HG02678 (cell line): ENCODE measurements around the gene EDEM3.
"Not testable (repeated sequence)": the region's sequence is repeated elsewhere in the genome, so short reads cannot be mapped to it uniquely, and the experiment has no call there.

ENCODE experiments used
- ATAC-seq: cut with Tn5 transposase; IDR thresholded peaks from one replicate; pipeline ENCODE4 v1.9.1; 2021; ENCODE audit warnings: mild to moderate bottlenecking, moderate library complexity; ENCODE audit not compliant: unreplicated experiment

EDEM3 gene

DNA sequence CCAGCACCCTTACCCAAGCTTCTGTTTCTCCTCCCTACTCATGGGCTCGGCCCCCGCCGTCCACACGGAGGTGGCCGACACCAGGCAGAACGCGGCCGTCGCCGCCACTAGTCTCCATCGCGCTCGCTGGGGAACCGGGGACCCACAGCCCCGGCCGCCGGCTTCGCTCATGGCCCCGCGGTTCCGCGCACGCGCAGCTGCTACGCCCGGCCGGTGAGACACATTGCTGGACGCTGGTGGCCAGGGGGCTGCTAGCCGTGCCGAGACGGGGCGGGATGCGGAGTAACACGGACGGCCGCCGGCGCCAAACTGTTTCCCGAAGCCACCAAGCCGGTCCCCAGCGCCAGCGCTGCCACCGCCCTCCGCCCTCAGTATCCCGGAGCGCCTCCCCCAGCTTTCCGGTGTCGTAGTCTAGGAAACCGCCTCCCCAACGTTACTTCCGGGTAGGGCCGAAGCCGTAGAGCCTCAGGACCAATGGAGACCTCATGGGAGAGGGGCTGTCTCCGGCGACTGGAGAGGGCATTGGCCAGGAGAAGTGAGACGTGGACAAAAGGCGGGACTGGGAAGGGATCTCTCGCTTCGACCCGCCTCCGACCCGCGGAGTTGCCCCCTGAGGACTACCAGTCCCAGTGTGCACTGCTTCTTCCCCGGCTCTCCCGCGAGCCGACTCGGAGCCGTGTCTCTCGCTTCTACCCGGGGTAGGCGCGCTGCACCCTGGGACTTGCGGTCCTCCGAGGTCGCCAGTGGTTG, at the start of gene EDEM3:
EDEM3 (minus strand) TSS at position 383 of the 750 bp plus-strand sequence; CDS start at position 171, 212 bp downstream.
- ATAC-seq, result peak; percentile 93

- ATAC-seq, result no peak
These were observed 49.6 kb upstream of the EDEM3 start for GRCh38 chr1:184804220-184804619.

GRCh38 chr1:184803180-184803492, 48.5 kb upstream of the EDEM3 start:
- no peak for ATAC-seq

DNA sequence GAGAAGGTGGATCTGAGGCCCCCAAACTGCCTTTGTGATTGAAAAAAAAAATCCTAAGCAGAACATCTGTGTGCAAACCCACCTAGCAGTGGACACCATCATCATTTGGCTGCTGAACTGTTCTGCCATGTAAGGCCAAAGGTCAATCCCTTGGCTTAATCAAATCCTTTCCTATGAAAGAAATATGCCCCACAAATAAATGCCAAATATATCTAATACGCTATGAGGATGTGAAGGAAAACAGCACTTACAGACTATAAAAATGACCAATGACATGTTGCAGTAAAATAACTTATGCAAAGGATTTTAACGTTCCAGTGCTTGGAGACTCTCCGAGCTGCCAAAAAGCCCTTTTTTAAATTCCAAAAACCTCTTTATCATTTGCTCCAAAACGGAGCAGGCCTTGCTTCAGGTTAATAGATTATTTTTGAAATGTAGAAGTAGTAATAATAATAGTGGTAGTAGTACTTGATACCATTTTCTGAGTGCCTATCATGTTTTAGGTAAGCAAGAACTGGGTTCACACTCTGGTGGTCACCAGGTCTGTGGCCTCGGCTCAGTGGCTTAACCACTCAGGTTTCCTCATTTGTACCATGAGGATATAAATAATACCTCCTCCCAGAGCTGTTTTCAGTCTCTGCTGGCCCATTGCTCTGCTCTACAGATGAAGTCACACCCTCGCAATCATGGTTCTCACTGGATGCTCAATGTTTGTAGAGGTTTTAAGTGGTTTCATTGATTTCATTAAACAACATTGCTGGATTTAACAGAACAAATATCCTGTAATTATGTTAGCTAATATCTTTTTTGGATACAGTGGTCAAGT, 47.9 kb upstream of the EDEM3 start:
- ATAC-seq, result no peak

- ATAC-seq, result no peak
These were observed 46.8 kb upstream of the EDEM3 start for GRCh38 chr1:184801503-184801902.

GRCh38 chr1:184800876-184801275, 46.2 kb upstream of the EDEM3 start:
- no peak for ATAC-seq

DNA sequence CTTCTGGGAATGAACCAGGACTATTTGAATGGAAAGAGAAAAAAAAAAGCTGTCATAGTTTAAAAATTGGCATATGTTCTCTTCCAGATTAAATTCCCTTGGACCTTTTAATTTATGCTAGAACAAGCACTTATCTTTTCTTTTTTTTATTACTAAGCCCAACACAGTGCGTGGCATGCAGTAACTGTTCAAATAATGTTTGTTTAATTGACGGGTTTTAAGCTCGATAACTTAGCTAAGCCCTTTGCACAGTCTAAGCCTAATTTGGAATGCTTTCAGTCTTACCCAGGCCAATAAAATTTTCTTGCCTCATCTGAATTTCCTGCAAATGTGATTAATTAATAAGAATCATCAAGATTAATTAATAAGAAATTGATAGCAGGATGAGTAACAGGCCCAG, 39.3 kb upstream of the EDEM3 start:
- no peak for ATAC-seq

DNA sequence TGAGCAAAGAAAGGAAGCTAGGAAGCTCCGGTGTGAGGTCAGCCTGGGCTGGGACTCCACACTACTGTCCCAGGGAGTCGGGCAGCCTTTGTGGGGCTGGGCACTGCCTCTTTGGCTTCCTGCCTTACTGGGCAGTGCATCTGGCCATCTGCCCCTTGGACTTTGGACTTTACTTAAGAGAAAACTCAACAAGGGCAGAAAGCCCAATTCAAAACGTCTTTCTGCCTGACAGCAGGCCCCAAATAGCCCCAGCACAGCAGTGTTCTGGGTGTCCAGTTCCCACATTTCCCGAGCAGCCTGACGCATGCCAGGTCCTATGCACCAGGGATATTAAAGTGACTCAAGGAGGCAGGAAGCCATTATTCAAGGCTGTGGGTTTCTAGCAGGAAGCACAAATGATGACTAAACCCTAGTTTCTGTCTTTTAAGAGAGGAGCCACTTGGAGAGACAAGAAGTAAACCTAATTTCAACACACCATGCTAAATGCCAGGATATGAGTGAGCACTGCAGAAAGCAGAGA, 37.9 kb upstream of the EDEM3 start:
- no peak for ATAC-seq

- ATAC-seq, result no peak
These were observed 36.9 kb upstream of the EDEM3 start for GRCh38 chr1:184791550-184791900.

GRCh38 chr1:184790642-184791549, 36.2 kb upstream of the EDEM3 start:
- ATAC-seq, result no peak

DNA sequence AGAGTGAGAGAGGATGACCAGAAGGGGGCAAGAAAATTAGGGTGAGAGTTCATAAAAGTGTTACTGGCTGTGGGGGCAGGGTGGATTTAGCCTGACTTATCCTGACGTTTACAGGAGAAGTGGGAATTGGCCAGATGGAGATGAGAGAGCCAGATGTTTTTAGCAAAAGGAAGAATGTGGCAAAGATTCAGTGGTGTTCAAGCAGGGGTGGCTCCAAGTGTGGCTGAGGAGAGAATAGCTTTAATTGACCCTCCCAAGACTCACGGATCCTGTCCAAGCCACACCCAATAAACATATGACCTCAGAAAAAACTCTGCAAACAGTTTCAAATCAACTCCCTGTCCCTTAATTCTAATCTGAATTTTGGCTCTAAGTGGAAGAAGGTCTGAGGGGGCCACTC, 35.2 kb upstream of the EDEM3 start:
- no peak for ATAC-seq

GRCh38 chr1:184788970-184789369, 34.3 kb upstream of the EDEM3 start:
- ATAC-seq, result no peak

- no peak for ATAC-seq
These were observed 30.9 kb upstream of the EDEM3 start for GRCh38 chr1:184785529-184785928.

DNA sequence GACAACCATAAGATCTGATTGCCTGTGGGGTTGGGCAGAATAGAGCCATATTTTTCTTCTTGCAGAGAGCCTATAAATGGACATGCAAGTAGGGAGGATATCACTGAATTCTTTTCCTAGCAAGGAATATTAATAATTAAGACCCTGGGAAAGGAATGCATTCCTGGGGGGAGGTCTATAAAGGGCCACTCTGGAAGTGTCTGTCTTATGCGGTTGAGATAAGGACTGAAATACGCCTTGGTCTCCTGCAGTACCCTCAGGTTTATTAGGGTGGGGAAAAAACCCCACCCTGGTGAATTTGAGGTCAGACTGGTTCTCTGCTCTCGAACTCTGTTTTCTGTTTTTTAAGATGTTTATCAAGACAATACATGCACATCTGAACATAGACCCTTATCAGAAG, 29.1 kb upstream of the EDEM3 start:
- not testable (repeated sequence) for ATAC-seq

- no peak for ATAC-seq
These were observed 27.3 kb upstream of the EDEM3 start for GRCh38 chr1:184781941-184782340.

- no peak for ATAC-seq
These were observed 21.2 kb upstream of the EDEM3 start for GRCh38 chr1:184775885-184776284.

DNA sequence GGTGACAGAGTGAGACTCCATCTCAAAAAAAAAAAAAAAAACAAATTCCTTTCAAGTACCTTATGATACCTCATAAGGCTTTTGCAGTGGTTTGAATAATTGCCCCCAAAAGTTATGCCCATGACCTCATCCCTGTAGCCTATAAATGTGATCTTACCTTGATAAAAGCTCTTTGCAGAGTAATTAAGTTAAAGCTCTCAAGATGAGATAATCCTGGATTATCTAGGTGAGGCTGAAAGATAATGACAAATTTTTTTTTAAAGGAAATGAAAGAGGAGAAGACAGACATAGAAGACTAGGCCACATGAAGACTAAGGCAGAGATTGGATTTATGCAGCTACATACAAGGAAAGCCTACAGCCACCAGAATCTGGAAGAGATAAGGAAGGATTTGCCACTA, 20.7 kb upstream of the EDEM3 start:
- ATAC-seq, result no peak

DNA sequence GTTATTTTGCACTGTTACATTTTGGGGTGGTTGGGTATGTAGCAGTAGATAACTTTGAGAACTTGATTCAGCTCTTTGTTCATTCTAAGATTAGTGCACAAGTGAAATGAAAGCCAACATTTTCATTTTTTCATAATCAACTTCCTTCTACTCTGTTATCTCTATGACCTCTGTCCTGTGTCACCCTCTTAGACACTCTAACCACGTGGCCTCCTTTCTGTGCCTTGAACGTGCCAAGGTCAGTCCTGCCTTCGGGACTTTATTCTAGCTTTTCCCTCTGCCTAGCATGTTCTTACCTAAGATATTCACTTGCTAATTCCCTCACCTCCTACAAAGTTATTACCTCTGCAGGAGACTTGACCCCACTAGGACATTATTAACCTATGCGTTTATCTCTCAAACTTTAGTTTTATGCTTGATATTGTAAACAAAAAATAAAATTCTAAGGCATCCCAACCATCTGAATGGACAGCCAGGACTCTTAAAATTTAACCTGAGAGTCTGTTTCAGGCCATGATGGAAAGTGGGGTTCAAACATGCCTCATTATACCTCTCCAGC, 19.2 kb upstream of the EDEM3 start:
- ATAC-seq, result no peak

- no peak for ATAC-seq
These were observed 16.6 kb upstream of the EDEM3 start for GRCh38 chr1:184771190-184771691.

GRCh38 chr1:184770181-184770979, 15.7 kb upstream of the EDEM3 start:
- no peak for ATAC-seq
